Measurements from ENCODE around the gene STX7. TPM values are rescaled to one million over a fixed set of nuclear protein-coding genes. Genes with fewer than 3 reads are reported as not detected.
A peak's percentile ranks its signal among the peaks of the same experiment; 100 is the strongest.

The STX7 gene
- total RNA-seq, 4 donors from 2014 or later: 43.2 to 81.4 (median 49.9) TPM

GRCh38 chr6:132490024-132490423, 22.9 kb downstream of the STX7 start:
- intact Hi-C loops (cut with DNase I): no loop called here

GRCh38 chr6:132489376-132489775, 23.5 kb downstream of the STX7 start:
- peak overlapping the region in 1 of 4 donors; percentile 52 for H3K27ac ChIP-seq (replicated peaks in 1 of 4)

More at GRCh38 chr6:132490024-132490423, 22.9 kb downstream of the STX7 start:
- Histone ChIP-seq H3K4me3 (peak overlapping the region in 1 of 4 donors; percentile 5), H3K27me3 (no peaks in the 10 kb centered on the region), H3K27ac (replicated peaks in 1 of 4) (peak overlapping the region; percentile 10 to 52 (median 36)), H3K4me1 (peaks cover 23 to 36% (median 31%) of the 10 kb centered on the region in 4 donors), H3K36me3 (peaks cover 0 to 4% (median 0%) of the 10 kb centered on the region in 4 donors), H3K9me3 (no peaks in the 10 kb centered on the region)
- TF ChIP-seq POLR2A (IDR thresholded peaks at IDR 0.05; ENCODE audit: low read depth): no peak
- WGBS: 60% methylated on average over 6 of the region's 6 CpGs
- no peak for DNase-seq (ENCODE audit: extremely low spot score)

GRCh38 chr6:132487762-132488161, 25.2 kb downstream of the STX7 start:
- no peak overlapping the region for H3K27ac ChIP-seq (replicated peaks in 1 of 4)
- no peak overlapping the region for H3K4me3 ChIP-seq
- no peaks in the 10 kb centered on the region for H3K27me3 ChIP-seq
- peaks cover 30 to 59% (median 52%) of the 10 kb centered on the region in 4 donors for H3K4me1 ChIP-seq
- H3K36me3 ChIP-seq: no peaks in the 10 kb centered on the region
- intact Hi-C loops (cut with DNase I): loop anchor here (10.0 kb wide), 1 partner anchor 573 kb away; no protein-coding TSS in a partner anchor
- H3K9me3 ChIP-seq: no peaks in the 10 kb centered on the region
- TF ChIP-seq POLR2A (IDR thresholded peaks at IDR 0.05; ENCODE audit: low read depth) (no peak), EP300 (IDR thresholded peaks at IDR 0.05) (no peak), CTCF (IDR thresholded peaks at IDR 0.05) (no peak), POLR2AphosphoS5 (IDR thresholded peaks at IDR 0.05) (no peak)
- DNase-seq (ENCODE audit: extremely low spot score): no peak
- WGBS: 92% methylated on average over 4 of the region's 4 CpGs

More at GRCh38 chr6:132489376-132489775, 23.5 kb downstream of the STX7 start:
- intact Hi-C loops (cut with DNase I): loop anchor here (10.0 kb wide), 1 partner anchor 575 kb away; no protein-coding TSS in a partner anchor
- H3K36me3 ChIP-seq: peaks cover 0 to under 1% (median 0%) of the 10 kb centered on the region in 4 donors
- no peak for DNase-seq (ENCODE audit: extremely low spot score)
- WGBS: 86% methylated on average over 4 of the region's 4 CpGs
- TF ChIP-seq POLR2AphosphoS5 (IDR thresholded peaks at IDR 0.05) (no peak), EP300 (IDR thresholded peaks at IDR 0.05) (no peak), POLR2A (IDR thresholded peaks at IDR 0.05; ENCODE audit: low read depth) (no peak), CTCF (IDR thresholded peaks at IDR 0.05) (no peak)
- H3K9me3 ChIP-seq: no peaks in the 10 kb centered on the region
- peaks cover 23 to 42% (median 36%) of the 10 kb centered on the region in 4 donors for H3K4me1 ChIP-seq
- no peak overlapping the region for H3K4me3 ChIP-seq
- no peaks in the 10 kb centered on the region for H3K27me3 ChIP-seq

GRCh38 chr6:132484680-132485018, 28.3 kb downstream of the STX7 start:
- 86% methylated on average over 4 of the region's 4 CpGs for WGBS
- no peak overlapping the region for H3K27ac ChIP-seq (replicated peaks in 1 of 4)
- H3K27me3 ChIP-seq: no peaks in the 10 kb centered on the region
- TF ChIP-seq EP300 (IDR thresholded peaks at IDR 0.05): no peak
- no peak for TF ChIP-seq CTCF (IDR thresholded peaks at IDR 0.05)
- no peak for TF ChIP-seq POLR2AphosphoS5 (IDR thresholded peaks at IDR 0.05)
- no peak for TF ChIP-seq POLR2A (IDR thresholded peaks at IDR 0.05; ENCODE audit: low read depth)
- H3K4me3 ChIP-seq: no peak overlapping the region
- peaks cover 10 to 56% (median 43%) of the 10 kb centered on the region in 4 donors for H3K4me1 ChIP-seq
- no peaks in the 10 kb centered on the region for H3K9me3 ChIP-seq
- intact Hi-C loops (cut with DNase I): loop anchor here (5.0 to 10.0 kb wide), 2 partner anchors 187 to 570 kb away; no protein-coding TSS in a partner anchor
- H3K36me3 ChIP-seq: no peaks in the 10 kb centered on the region
- DNase-seq (ENCODE audit: extremely low spot score): no peak

- Histone ChIP-seq H3K4me3 (no peak overlapping the region), H3K4me1 (peaks cover 7 to 55% (median 40%) of the 10 kb centered on the region in 4 donors), H3K27me3 (no peaks in the 10 kb centered on the region), H3K36me3 (no peaks in the 10 kb centered on the region), H3K9me3 (no peaks in the 10 kb centered on the region), H3K27ac (replicated peaks in 1 of 4) (no peak overlapping the region)
- TF ChIP-seq EP300 (IDR thresholded peaks at IDR 0.05) (no peak), POLR2A (IDR thresholded peaks at IDR 0.05; ENCODE audit: low read depth) (no peak), POLR2AphosphoS5 (IDR thresholded peaks at IDR 0.05) (no peak), CTCF (IDR thresholded peaks at IDR 0.05) (peak; percentile 73 to 80 (median 76))
- WGBS: 23% methylated on average over 9 of the region's 9 CpGs
- no peak for DNase-seq (ENCODE audit: extremely low spot score)
- intact Hi-C loops (cut with DNase I): loop anchor here (2.0 to 10.0 kb wide), 3 partner anchors 187 to 569 kb away; no protein-coding TSS in a partner anchor
Observed at GRCh38 chr6:132483779-132484679, 28.9 kb downstream of the STX7 start.

Data from esophagus muscularis mucosa (tissue), 4 donors.